Stimulated activated CD4-positive, alpha-beta T cell treated with anti-CD3 and anti-CD28 coated beads, Interleukin-4, amount 100 ng/mL, for 1 hour (primary cell): Measurements from ENCODE around the gene LDB3.
A peak's percentile ranks its signal among the peaks of the same experiment; 100 is the strongest.

Experiments
- DNase-seq: peaks from one replicate; pipeline ENCODE4 v3.0.0-alpha.2; 2020

LDB3 gene

GRCh38 chr10:86687750-86688149, 19.4 kb downstream of the LDB3 start:
- DNase-seq = no peak

- DNase-seq = peak; percentile 40
Measured at GRCh38 chr10:86688398-86688921, 20.1 kb downstream of the LDB3 start.

GRCh38 chr10:86689146-86689545, 20.8 kb downstream of the LDB3 start:
- DNase-seq = no peak

- no peak for DNase-seq
Measured at GRCh38 chr10:86690231-86690630, 21.9 kb downstream of the LDB3 start.

- no peak for DNase-seq
Measured at GRCh38 chr10:86690657-86691084, 22.4 kb downstream of the LDB3 start.

- no peak for DNase-seq
Measured at GRCh38 chr10:86691333-86692022, 23.2 kb downstream of the LDB3 start.

GRCh38 chr10:86692023-86692514, 23.8 kb downstream of the LDB3 start:
- DNase-seq = no peak

- no peak for DNase-seq
Measured at GRCh38 chr10:86692664-86693063, 24.4 kb downstream of the LDB3 start.

- DNase-seq = no peak
Measured at GRCh38 chr10:86693275-86693674, 25.0 kb downstream of the LDB3 start.

- DNase-seq = peak; percentile 35
Measured at GRCh38 chr10:86693721-86694369, 25.5 kb downstream of the LDB3 start.

GRCh38 chr10:86698207-86698940, 30.1 kb downstream of the LDB3 start:
- no peak for DNase-seq

GRCh38 chr10:86699125-86699524, 30.8 kb downstream of the LDB3 start:
- no peak for DNase-seq

- DNase-seq = no peak
Measured at GRCh38 chr10:86699541-86699940, 31.2 kb downstream of the LDB3 start.

GRCh38 chr10:86699991-86700840, 31.9 kb downstream of the LDB3 start:
- no peak for DNase-seq

GRCh38 chr10:86700851-86701617, 32.7 kb downstream of the LDB3 start:
- DNase-seq = no peak

- DNase-seq = no peak
Measured at GRCh38 chr10:86703176-86703575, 34.9 kb downstream of the LDB3 start.

- no peak for DNase-seq
Measured at GRCh38 chr10:86705139-86705538, 36.8 kb downstream of the LDB3 start.

GRCh38 chr10:86705905-86706304, 37.6 kb downstream of the LDB3 start:
- no peak for DNase-seq

- DNase-seq = no peak
Measured at GRCh38 chr10:86706401-86706841, 38.1 kb downstream of the LDB3 start.

- DNase-seq = no peak
Measured at GRCh38 chr10:86706977-86707376, 38.7 kb downstream of the LDB3 start.

- DNase-seq = no peak
Measured at GRCh38 chr10:86707505-86707904, 39.2 kb downstream of the LDB3 start.
